Nephron (organoid): ENCODE results near the gene PPIL6.
A peak's percentile ranks its signal among the peaks of the same experiment; 100 is the strongest.

Source experiments
- H3K27ac Mint-ChIP-seq, 3 experiments: 2 replicates each; pipeline ENCODE4 v1.8.0; 2020; ENCODE audit warnings: mixed read lengths in 3 of 3, mild to moderate bottlenecking in 2 of 3, moderate library complexity in 1 of 3
- H3K27me3 Mint-ChIP-seq: 2 replicates; pipeline ENCODE4 v1.8.0; 2021; ENCODE audit warnings: low read depth, mild to moderate bottlenecking, moderate library complexity, mixed read lengths
- H3K36me3 Mint-ChIP-seq: 2 replicates; pipeline ENCODE4 v1.8.0; 2020; ENCODE audit warnings: low read depth, mixed read lengths
- H3K4me1 Mint-ChIP-seq: 2 replicates; pipeline ENCODE4 v1.8.0; 2020; ENCODE audit warnings: mixed read lengths
- H3K4me3 Mint-ChIP-seq, 3 experiments: 2 replicates each; pipeline ENCODE4 v1.8.0; 2020; ENCODE audit warnings: mild to moderate bottlenecking in 3 of 3, mixed read lengths in 3 of 3, moderate library complexity in 2 of 3
- H3K9me3 Mint-ChIP-seq: 2 replicates; pipeline ENCODE4 v1.8.0; 2020; ENCODE audit warnings: mixed read lengths
- CTCF ChIP-seq, 3 experiments: fragments of 200-600 bp; sonication (generic); IDR thresholded peaks; one replicate each; pipeline ENCODE4 v1.5.0; 2021; ENCODE audit warnings: antibody characterized with exemption in 3 of 3; ENCODE audit not compliant: unreplicated experiment in 3 of 3

PPIL6 gene

DNA sequence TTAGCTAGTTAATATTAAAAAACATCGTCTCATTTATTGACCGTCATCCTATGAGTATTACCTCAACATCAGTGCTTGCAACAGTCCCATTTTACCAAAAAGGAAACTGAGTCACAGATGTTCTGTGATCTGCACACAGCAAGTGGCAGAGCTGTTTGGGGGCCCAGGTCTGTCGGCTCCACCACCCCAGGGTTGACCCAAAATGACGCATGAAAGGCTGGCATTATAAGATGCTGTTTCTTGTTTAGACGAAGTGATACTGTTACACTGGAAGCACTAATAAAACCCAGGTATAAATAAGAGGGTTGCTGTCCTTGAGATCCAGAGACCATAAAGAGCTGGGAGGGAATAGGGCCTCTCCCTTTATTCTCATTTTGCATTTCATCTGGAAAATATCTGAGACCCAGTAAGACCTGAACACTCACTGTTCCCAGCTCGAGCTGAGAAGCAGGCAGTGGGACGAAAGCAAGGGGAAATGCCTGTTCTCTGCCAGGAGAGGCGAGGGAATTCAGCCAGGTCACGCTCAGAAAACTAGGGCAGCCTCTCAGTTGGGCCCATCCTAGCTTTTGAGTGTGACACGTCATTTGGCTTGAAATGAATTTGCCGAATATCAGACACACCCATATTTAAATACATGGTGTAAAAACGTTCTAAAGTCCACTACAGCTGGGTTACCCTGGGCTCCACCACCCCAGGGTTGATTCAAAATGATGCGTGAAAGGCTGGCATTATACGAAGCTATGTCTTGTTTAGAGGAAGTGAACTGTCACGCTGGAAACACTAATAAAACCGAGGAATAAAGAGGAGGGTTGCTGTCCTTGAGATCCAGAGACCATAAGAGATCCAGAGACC lies 16.5 kb upstream of the PPIL6 start:
- Mint-ChIP-seq H3K4me3 (peak overlapping the region; percentile 75 to 84 (median 84)), H3K4me1 (peaks cover 25% of the 10 kb centered on the region), H3K9me3 (no peaks in the 10 kb centered on the region), H3K27ac (peak overlapping the region in 1 of 3 experiments; percentile 8), H3K27me3 (peaks cover 14% of the 10 kb centered on the region), H3K36me3 (peaks cover 6% of the 10 kb centered on the region)
- no peak for TF ChIP-seq CTCF (IDR thresholded peaks at IDR 0.05; ENCODE audit: unreplicated experiment in 3 of 3)

DNA sequence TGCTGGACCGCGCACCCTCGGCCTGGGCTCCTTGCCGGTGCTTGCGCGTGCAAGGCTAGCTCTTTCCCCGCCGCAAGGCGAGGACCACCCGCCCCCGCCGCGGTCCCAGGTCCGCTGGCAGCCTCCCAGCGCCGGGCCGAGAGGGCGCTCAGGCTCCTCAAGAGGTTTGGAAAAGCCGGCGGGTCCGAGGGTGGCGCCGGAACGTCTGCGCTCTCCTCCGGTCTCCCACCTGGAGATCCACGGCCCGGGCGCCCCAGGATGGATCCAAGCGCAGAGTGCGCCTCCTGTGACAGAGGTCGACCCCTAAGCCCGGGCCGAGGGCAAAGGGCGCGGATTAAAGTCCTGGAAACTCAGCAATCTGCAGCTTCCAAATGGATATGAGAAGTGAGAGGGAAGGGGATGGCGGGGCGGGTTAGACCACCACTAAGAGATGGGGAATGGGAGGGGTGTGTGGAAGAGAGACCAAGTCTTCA lies 15.7 kb upstream of the PPIL6 start:
- no peaks in the 10 kb centered on the region for H3K9me3 Mint-ChIP-seq
- H3K4me3 Mint-ChIP-seq = peak overlapping the region; percentile 75 to 84 (median 84)
- no peak for TF ChIP-seq CTCF (IDR thresholded peaks at IDR 0.05; ENCODE audit: unreplicated experiment in 3 of 3)
- H3K36me3 Mint-ChIP-seq = peaks cover 3% of the 10 kb centered on the region
- H3K27me3 Mint-ChIP-seq = peaks cover 14% of the 10 kb centered on the region
- no peak overlapping the region for H3K27ac Mint-ChIP-seq
- peaks cover 25% of the 10 kb centered on the region for H3K4me1 Mint-ChIP-seq

- no peaks in the 10 kb centered on the region for H3K9me3 Mint-ChIP-seq
- H3K27me3 Mint-ChIP-seq = peaks cover 14% of the 10 kb centered on the region
- peaks cover 29% of the 10 kb centered on the region for H3K4me1 Mint-ChIP-seq
- peak within 1 kb of the TSS; percentile 70 to 85 (median 72) for H3K27ac Mint-ChIP-seq
- H3K4me3 Mint-ChIP-seq = peak within 1 kb of the TSS; percentile 97
- TF ChIP-seq CTCF (IDR thresholded peaks at IDR 0.05; ENCODE audit: unreplicated experiment in 3 of 3) = peak; percentile 24 to 44 (median 25)
- peaks cover 7% of the 10 kb centered on the region for H3K36me3 Mint-ChIP-seq
Measured at GRCh38 chr6:109455437-109456110, 15.1 kb upstream of the PPIL6 start, which contains the start of gene MICAL1. TSS of gene MICAL1 (minus strand) at chr6:109455772. CDS start at chr6:109454196, 1,576 bp downstream.

- TF ChIP-seq CTCF (IDR thresholded peaks at IDR 0.05; ENCODE audit: unreplicated experiment in 3 of 3) = no peak
- Mint-ChIP-seq H3K9me3 (no peaks in the 10 kb centered on the region), H3K27me3 (peaks cover 14% of the 10 kb centered on the region), H3K36me3 (peaks cover 7% of the 10 kb centered on the region), H3K4me1 (peaks cover 29% of the 10 kb centered on the region), H3K4me3 (peak overlapping the region; percentile 97), H3K27ac (peak overlapping the region; percentile 70 to 85 (median 72))
Measured at GRCh38 chr6:109454496-109455436, 14.3 kb upstream of the PPIL6 start.

- H3K27ac Mint-ChIP-seq = peak overlapping the region; percentile 70 to 85 (median 72)
- H3K27me3 Mint-ChIP-seq = peaks cover 14% of the 10 kb centered on the region
- H3K4me1 Mint-ChIP-seq = peaks cover 29% of the 10 kb centered on the region
- no peak for TF ChIP-seq CTCF (IDR thresholded peaks at IDR 0.05; ENCODE audit: unreplicated experiment in 3 of 3)
- no peaks in the 10 kb centered on the region for H3K9me3 Mint-ChIP-seq
- H3K4me3 Mint-ChIP-seq = peak overlapping the region; percentile 79 to 97 (median 97)
- peaks cover 7% of the 10 kb centered on the region for H3K36me3 Mint-ChIP-seq
Measured at GRCh38 chr6:109453594-109454495, 13.4 kb upstream of the PPIL6 start.
